Erythroblast (primary cell): ENCODE data around the gene AFDN.

Experiments
- GATA1 ChIP-seq: IDR thresholded peaks from 2 replicates; pipeline ENCODE4 v1.6.1; 2011; ENCODE audit warnings: low read depth, mild to moderate bottlenecking, control low read depth, low read length, moderate library complexity
- POLR2A ChIP-seq: IDR thresholded peaks from 2 replicates; pipeline ENCODE4 v1.6.1; 2011; ENCODE audit warnings: mild to moderate bottlenecking, low read length

DNA sequence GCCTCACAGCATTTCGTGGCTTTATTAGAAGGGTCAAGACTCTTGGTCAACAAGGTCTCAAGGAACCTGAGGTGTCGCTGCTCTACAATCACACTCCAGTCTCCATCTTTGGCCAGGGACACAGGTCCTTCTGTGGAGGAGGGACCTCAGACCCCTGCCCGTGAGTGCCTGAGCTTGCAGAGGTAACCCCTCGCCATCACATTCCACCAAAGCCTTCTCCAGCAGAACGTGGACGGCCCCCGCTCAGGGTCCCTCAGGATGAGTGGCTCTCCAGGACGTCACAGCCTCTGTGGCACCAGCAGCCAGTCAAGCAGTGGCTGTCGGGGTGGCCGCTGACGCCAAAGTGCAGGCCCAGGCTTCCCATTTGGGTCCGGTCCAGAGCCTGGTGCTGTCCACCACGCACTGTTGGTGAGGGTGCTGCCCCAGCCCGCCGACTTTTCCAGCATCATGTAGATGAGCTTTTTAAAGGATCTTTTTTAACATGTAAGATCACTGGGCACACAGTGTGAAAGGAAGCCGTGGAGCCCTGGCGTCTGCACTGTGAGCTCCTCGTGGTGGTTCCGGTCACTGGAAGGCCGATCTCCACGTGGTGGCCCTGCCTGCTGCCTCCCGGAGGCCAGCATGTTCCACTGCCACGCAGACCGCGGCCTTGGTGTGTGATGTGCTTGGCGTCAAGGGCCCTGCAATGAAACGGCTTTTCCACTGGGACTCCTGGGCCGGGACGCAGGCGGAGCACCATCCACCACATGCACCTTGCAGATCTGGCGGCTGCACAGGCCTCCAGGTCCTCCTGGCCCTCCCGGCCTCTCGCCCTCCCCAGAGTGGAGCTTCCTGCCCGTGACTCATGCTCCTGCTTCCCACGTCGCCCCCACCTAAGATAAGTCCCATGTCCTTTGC, 162.5 kb downstream of the AFDN start:
- TF ChIP-seq POLR2A (no peak), GATA1 (no peak)
